ENCODE results near the gene NME3. TPM values are rescaled to one million over a fixed set of nuclear protein-coding genes. Genes with fewer than 3 reads are reported as not detected.

The NME3 gene
- total and polyA plus RNA-seq, 10 of the 15 experiments (the other 5 are each of a cell fraction or from before 2014, with no cell fraction given): 0.61 to 55.5 (median 26.5) TPM

DNA sequence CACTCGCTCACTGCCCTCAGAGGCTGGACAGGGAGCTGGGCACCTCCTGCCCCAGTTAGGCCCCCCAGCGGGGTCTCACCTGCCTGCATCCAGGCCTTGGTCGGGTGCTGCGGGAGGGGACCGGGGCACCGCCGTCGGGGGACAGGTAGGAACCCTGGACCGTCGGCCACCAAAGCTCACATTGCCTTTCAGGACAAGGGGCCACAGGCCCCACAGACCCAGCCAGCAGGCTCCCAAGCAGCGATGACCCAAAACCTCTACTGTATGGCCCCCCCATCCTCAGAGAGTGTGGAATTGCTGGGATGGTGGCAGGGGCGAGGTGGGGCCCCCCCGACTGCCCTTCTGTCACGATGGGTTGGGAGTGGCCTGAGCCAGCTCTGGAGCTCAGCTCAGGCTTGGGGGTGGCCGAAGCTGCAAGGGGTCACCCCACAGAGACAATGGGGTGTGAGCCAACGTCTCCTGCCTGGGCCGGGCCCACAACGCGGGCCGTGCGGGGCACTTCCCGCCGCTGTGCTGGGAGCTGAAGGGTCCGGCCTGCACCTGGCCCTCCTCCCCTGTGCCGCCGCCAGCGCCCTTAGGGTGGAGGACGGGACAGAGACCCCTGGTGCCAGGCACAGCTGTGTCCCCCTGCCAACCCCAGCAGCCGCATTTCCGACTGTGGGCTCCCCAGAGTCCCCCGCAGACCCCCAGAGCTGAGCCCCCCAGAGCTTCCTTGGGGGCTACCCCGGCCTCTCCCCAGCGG lies 21.7 kb upstream of the NME3 start:
- WGBS (ENCODE audit: insufficient coverage, insufficient replicate concordance, low lambda C conversion rate, missing lambda C conversion rate): 94% methylated on average over 33 of the region's 33 CpGs
- in situ Hi-C loops (cut with MboI) (no loop called here), intact Hi-C loops (cut with micrococcal nuclease; ENCODE audit: unreplicated experiment) (no loop called here)

More for the DNA sequence above, 21.7 kb upstream of the NME3 start:
- ChIA-PET SMC1A (ENCODE audit: uncharacterized antibody, unreplicated experiment) (no interaction called here), CTCF (no interaction called here), RAD21 (ENCODE audit: unreplicated experiment) (no interaction called here), POLR2A (no interaction called here)
- Histone ChIP-seq H3K4me1 (ENCODE audit: control insufficient read depth, insufficient read depth, low read length) (no peaks in the 10 kb centered on the region), H3K79me2 (ENCODE audit: control insufficient read depth, insufficient read depth, low read length) (no peaks in the 10 kb centered on the region), H3K9ac (ENCODE audit: control insufficient read depth, insufficient read depth, low read length) (no peak overlapping the region), H3K4me2 (ENCODE audit: control insufficient read depth, insufficient read depth) (no peak overlapping the region), H3K27me3 (replicated peaks in 1 of 2; ENCODE audit: control insufficient read depth in 2 of 2, insufficient read depth in 2 of 2, low read length in 1 of 2) (no peaks in the 10 kb centered on the region), H2AFZ (ENCODE audit: control insufficient read depth, low read depth, low read length) (no peak overlapping the region), H3K9me3 (replicated peaks; ENCODE audit: control insufficient read depth, insufficient read depth, low read length) (no peaks in the 10 kb centered on the region; the same call in 2 of the 3 replicates), H3K4me3 (no peak overlapping the region), H3K36me3 (ENCODE audit: control insufficient read depth in 2 of 2, insufficient read depth in 2 of 2, low read length in 1 of 2) (peaks cover 0 to 7% of the 10 kb centered on the region in 2 experiments; a peak in 3 of 4 replicates), H3K27ac (ENCODE audit: control insufficient read depth, insufficient read depth) (no peak overlapping the region), H4K20me1 (ENCODE audit: control insufficient read depth, insufficient read depth) (no peaks in the 10 kb centered on the region)
- FAIRE-seq (no peak), ATAC-seq (no peak), DNase-seq (ENCODE audit: low read depth, low spot score) (no peak)
- TF ChIP-seq RUNX3 (IDR thresholded peaks at IDR 0.05; ENCODE audit: low read length) (no peak), YY1 (IDR thresholded peaks at IDR 0.05; ENCODE audit: low read depth, low read length) (no peak), SMAD1 (IDR thresholded peaks at IDR 0.05; ENCODE audit: low read depth, partially characterized antibody) (no peak), RB1 (IDR thresholded peaks at IDR 0.05; ENCODE audit: borderline replicate concordance) (no peak), BMI1 (IDR thresholded peaks at IDR 0.05; ENCODE audit: borderline replicate concordance) (no peak), SMC3 (IDR thresholded peaks at IDR 0.05; ENCODE audit: borderline replicate concordance, low read length) (no peak), TCF7 (IDR thresholded peaks at IDR 0.05; ENCODE audit: borderline replicate concordance) (no peak), EZH2 (IDR thresholded peaks at IDR 0.05; ENCODE audit: borderline replicate concordance, control insufficient read depth, low read depth, low read length) (no peak), POLR2A (IDR thresholded peaks at IDR 0.05; ENCODE audit: low read depth, low read length) (no peak)
- TF ChIP-seq, protein P1, sequence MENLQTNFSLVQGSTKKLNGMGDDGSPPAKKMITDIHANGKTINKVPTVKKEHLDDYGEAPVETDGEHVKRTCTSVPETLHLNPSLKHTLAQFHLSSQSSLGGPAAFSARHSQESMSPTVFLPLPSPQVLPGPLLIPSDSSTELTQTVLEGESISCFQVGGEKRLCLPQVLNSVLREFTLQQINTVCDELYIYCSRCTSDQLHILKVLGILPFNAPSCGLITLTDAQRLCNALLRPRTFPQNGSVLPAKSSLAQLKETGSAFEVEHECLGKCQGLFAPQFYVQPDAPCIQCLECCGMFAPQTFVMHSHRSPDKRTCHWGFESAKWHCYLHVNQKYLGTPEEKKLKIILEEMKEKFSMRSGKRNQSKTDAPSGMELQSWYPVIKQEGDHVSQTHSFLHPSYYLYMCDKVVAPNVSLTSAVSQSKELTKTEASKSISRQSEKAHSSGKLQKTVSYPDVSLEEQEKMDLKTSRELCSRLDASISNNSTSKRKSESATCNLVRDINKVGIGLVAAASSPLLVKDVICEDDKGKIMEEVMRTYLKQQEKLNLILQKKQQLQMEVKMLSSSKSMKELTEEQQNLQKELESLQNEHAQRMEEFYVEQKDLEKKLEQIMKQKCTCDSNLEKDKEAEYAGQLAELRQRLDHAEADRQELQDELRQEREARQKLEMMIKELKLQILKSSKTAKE (IDR thresholded peaks at IDR 0.05; ENCODE audit: low read depth, poor library complexity, severe bottlenecking): no peak
- TF ChIP-seq, protein P2, sequence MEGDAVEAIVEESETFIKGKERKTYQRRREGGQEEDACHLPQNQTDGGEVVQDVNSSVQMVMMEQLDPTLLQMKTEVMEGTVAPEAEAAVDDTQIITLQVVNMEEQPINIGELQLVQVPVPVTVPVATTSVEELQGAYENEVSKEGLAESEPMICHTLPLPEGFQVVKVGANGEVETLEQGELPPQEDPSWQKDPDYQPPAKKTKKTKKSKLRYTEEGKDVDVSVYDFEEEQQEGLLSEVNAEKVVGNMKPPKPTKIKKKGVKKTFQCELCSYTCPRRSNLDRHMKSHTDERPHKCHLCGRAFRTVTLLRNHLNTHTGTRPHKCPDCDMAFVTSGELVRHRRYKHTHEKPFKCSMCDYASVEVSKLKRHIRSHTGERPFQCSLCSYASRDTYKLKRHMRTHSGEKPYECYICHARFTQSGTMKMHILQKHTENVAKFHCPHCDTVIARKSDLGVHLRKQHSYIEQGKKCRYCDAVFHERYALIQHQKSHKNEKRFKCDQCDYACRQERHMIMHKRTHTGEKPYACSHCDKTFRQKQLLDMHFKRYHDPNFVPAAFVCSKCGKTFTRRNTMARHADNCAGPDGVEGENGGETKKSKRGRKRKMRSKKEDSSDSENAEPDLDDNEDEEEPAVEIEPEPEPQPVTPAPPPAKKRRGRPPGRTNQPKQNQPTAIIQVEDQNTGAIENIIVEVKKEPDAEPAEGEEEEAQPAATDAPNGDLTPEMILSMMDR (IDR thresholded peaks at IDR 0.05 in 2 of 3, conservative IDR thresholded peaks at IDR 0.05 in 1 of 3; ENCODE audit: control insufficient read depth in 2 of 3, extremely low read depth in 1 of 3, insufficient read depth in 1 of 3, low read depth in 3 of 3, low read length in 3 of 3): no peak
- TF ChIP-seq, protein P3, sequence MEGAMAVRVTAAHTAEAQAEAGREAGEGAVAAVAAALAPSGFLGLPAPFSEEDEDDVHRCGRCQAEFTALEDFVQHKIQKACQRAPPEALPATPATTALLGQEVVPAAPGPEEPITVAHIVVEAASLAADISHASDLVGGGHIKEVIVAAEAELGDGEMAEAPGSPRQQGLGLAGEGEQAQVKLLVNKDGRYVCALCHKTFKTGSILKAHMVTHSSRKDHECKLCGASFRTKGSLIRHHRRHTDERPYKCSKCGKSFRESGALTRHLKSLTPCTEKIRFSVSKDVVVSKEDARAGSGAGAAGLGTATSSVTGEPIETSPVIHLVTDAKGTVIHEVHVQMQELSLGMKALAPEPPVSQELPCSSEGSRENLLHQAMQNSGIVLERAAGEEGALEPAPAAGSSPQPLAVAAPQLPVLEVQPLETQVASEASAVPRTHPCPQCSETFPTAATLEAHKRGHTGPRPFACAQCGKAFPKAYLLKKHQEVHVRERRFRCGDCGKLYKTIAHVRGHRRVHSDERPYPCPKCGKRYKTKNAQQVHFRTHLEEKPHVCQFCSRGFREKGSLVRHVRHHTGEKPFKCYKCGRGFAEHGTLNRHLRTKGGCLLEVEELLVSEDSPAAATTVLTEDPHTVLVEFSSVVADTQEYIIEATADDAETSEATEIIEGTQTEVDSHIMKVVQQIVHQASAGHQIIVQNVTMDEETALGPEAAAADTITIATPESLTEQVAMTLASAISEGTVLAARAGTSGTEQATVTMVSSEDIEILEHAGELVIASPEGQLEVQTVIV (IDR thresholded peaks at IDR 0.05; ENCODE audit: borderline replicate concordance, partially characterized antibody): no peak
- TF ChIP-seq, protein P4, sequence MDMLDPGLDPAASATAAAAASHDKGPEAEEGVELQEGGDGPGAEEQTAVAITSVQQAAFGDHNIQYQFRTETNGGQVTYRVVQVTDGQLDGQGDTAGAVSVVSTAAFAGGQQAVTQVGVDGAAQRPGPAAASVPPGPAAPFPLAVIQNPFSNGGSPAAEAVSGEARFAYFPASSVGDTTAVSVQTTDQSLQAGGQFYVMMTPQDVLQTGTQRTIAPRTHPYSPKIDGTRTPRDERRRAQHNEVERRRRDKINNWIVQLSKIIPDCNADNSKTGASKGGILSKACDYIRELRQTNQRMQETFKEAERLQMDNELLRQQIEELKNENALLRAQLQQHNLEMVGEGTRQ (IDR thresholded peaks at IDR 0.05; ENCODE audit: borderline replicate concordance, low read depth, low read length): no peak
- TF ChIP-seq, protein P5, sequence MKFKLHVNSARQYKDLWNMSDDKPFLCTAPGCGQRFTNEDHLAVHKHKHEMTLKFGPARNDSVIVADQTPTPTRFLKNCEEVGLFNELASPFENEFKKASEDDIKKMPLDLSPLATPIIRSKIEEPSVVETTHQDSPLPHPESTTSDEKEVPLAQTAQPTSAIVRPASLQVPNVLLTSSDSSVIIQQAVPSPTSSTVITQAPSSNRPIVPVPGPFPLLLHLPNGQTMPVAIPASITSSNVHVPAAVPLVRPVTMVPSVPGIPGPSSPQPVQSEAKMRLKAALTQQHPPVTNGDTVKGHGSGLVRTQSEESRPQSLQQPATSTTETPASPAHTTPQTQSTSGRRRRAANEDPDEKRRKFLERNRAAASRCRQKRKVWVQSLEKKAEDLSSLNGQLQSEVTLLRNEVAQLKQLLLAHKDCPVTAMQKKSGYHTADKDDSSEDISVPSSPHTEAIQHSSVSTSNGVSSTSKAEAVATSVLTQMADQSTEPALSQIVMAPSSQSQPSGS (IDR thresholded peaks at IDR 0.05; ENCODE audit: low read length): no peak
- no TSS peak for BruUV-seq (replicated peaks)

Data from GM12878 (cell line).